NCI-H69 (cell line): ENCODE data around the gene CIAO3.
"Not testable (repeated sequence)": the region's sequence is repeated elsewhere in the genome, so short reads cannot be mapped to it uniquely, and the experiment has no call there.

ENCODE experiments used
- DNase-seq: peaks from one replicate; lab custom pipeline; 2025; lab: John Stamatoyannopoulos, UW

Gene CIAO3

DNA sequence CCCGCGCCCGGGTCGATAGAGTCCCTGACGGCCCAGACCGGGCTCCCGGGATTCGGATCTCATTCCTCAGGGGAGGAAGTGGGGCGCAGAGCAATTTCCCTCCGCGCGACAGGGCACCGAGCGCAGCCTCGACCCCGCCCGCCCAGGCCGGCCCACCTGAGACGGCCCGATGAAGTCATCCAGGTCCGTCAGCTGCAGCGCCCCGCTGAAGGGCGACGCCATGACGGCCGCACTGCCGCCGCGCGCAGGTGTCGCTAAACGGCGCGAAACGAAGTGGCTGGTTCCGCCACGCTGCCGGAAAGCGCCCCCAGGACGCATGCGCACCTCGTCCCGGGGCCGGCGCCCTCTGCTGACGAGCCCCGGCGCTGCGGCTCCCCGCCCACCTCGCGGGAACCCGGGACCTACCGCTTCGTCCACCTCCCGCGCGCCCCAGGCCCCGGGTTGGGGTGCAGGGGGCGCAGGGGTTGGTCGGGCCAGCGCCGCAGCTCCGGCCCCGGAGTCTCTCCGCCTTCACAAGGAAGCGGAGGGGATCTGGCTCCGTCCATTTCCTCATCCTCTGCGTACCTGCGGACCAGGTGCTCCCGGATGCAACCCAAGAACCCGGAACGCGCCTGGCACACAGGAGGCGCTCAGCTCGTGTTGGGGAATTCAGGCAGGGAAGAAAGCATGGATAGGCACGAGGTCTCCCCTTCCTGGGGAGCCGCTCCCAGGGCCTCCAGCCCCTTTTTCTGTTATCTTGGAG is at the start of gene CIAO3:
Gene CIAO3, minus strand, starts transcription at position 234 of the 742 bp plus-strand sequence. Its CDS starts 12 bp downstream, at position 222.
- DNase-seq = peak; percentile 97

DNA sequence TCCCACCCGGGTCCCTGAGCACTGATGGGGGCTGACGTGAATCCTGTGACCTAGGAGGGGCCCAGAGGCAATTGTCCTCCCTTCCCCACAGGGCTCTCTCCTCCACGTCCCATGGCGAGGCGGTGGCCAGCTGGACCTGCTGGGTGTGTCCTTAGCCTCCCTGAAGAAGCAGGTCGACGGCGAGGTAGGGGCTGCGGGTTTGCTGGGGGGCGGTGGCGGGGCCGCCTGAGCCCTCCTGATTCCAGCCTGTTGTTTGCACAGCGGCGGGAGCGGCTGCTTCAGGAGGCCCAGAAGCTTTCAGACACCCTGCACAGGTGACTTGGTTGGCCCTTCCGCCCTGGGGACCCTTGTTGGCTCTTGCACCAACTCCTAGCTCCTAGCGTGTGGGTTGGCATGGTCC is 49.3 kb upstream of the CIAO3 start:
- DNase-seq = no peak

DNA sequence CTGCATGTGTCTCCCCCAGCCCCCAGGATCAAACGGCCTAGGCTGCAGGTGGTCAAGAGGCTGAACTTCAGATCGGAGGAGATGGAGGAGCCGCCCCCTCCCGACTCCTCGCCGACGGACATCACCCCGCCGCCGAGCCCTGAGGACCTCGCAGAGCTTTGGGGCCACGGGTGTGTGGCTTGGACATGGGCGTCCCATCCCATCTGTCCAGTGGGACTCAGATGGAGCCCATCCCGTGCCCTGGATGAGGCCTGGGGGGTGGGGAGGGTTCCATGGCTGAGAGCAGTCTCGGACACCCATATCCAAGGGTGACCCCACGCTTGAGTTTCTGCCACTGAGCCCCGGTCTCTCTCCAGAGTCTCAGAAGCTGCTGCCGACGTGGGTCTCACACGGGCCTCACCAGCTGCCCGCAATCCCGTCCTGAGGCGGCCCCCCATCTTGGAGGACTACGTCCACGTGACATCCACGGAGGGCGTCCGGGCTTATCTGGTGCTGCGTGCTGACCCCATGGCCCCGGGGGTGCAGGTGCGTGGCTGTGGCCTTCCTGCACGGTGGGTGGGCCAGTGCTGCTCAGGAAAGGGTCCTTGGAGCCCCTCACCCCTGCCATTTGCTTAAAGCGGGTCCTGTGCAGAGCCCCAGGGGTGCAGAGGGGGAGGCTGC is 48.5 kb upstream of the CIAO3 start:
- no peak for DNase-seq

DNA sequence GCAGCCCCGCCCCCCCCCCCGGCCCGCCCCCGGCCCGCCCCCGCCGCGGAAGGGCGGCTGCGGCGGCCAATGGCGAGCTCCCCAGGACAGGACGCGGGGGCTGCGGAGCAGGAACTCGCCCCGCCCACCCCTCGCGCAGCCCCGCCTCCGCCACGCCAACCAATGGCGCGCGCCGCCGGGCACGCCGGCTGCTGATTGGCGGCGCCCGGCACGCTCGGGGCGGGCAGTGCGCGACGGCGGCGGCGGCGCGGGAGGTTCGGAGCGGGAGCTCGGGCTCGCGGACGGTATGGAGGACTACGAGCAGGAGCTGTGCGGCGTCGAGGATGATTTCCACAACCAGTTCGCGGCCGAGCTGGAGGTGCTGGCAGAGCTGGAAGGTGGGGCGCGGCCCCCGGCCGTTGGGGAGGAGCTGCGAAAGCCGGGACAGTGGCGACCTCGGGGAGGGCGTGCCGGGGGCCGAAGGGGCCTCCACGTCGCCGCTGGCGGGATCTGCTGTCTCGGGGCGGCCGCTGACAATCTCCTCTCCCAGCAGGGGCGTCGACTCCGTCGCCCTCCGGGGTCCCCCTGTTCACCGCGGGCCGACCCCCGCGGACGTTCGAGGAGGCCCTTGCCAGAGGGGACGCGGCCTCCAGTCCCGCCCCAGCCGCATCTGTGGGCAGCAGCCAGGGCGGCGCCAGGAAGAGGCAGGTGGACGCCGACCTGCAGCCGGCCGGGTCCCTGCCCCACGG is 47.8 kb upstream of the CIAO3 start, which contains the start of gene CHTF18:
Gene CHTF18, plus strand, starts transcription at position 222 of the 728 bp plus-strand sequence. Its CDS starts 65 bp downstream, at position 287.
- peak; percentile 97 for DNase-seq

DNA sequence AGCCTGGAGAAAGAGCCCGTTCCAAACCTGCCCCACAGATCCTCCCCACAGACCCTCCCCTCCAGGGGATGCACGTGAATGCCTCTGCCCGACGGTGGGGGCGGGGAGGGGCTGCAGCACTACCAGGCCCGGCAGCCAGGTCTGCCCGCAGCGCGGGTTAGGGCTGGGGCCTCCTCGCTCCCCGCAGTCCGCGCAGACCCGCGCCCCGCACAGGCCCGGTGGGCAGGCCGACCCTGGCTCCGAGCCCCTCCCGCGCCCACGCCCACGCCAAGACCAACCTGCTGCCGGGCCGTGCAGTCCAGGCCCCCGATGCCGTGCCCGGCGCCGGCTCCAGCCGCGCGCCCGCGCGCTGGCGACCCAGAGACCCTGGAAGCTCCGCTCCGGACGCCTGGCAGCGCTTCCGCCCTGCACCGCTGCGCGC is 47.2 kb upstream of the CIAO3 start, which contains the start of gene RPUSD1:
Gene RPUSD1, minus strand, starts transcription at position 404 of the 421 bp plus-strand sequence. CDS start 644 bp downstream, outside the sequence.
- peak; percentile 58 for DNase-seq

DNA sequence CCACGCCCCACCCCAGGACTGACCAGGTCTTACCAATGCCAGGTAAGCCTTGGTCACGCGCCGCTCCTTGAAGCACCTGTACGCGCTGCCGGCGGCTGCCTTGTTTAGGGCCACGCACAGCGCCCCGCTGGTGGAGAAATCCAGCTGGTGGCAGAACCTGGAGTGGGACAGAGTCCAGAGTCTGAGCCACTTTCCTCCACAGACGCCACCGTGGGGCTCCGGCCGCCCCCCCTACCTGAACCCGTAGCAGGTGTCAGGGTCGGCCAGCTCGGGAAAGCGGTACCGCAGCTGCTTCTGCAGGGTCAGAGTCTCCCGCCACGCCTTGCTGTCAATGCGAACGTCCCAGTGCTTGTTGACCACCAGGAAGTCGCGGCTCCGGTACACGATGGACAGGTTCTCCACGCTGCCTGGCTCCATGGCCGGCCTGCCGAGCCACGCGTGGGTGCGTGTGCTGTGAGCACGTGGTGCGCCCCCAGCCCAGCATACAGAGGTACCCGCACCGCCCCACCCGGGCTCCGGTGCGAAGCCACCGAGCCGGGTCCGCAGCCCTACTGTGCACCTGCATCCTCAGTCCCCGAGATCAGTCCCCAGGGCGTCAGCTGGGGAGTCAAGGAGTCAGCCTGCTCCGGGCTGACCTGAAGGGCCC is 46.6 kb upstream of the CIAO3 start:
- no peak for DNase-seq

DNA sequence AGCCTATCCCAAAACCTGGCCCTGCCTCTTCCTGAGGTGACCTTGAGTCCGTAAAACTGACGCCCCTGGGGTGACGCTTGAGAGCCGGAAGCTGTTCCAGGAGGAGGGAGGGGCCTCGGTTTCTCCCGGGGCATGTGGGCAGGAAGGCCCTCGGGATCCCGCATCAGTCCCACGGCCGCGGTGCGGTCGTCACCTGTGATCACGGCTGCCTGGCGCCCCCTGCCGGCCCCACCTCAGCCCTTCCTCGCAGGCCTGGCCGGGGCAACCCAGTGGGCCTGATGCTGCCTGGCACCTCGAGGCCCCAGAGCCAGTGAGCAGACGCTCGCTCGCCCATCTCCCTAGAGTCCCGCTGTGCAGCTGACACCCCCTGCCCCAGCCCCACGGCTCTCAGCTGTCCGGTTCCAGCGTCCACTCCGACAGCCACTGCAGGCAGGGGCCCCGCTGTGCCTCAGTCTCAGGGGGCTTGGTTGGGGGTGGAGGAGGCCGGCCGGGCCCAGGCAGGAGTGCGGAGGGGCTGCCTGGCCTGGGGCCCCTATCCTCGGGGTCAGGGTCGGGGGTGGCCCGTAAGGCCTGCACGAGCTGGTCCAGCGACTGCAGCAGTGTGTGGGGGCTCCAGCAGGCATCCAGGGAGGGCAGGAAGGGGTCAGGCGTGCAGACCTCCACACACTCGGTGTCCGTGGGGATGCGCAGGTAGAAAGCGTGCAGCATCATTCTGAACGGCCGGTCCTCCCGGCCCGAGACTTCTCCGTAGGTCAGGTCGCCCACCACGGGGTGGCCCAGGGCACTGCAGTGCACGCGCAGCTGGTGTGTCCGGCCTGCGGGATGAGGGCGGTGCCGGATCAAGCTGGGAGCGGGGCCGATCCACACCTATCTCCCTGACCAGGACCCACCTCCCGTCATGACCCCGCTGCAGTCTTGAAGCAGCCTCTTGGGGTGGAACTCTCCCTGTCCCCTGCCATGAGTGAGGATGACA is 45.1 kb upstream of the CIAO3 start:
- peak; percentile 37 for DNase-seq

DNA sequence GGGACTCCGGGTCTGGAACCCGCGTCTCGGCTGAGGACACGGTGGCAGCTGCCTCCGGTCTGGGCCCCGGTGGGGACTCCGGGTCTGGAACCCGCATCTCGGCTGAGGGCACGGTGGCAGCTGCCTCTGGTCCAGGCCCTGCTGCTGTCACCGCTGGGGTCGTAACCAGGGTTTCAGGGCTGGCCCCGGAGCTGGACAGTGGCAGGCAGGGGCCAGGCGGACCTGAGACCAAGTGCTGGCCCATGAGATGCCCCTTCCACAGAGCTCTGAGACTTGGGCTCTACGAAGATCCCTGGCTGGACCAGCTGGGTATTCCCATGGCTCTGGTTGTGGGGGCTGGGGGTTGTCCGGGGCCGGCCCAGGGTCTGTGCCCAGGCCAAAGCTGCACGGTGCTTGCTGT is 43.6 kb upstream of the CIAO3 start:
- no peak for DNase-seq

DNA sequence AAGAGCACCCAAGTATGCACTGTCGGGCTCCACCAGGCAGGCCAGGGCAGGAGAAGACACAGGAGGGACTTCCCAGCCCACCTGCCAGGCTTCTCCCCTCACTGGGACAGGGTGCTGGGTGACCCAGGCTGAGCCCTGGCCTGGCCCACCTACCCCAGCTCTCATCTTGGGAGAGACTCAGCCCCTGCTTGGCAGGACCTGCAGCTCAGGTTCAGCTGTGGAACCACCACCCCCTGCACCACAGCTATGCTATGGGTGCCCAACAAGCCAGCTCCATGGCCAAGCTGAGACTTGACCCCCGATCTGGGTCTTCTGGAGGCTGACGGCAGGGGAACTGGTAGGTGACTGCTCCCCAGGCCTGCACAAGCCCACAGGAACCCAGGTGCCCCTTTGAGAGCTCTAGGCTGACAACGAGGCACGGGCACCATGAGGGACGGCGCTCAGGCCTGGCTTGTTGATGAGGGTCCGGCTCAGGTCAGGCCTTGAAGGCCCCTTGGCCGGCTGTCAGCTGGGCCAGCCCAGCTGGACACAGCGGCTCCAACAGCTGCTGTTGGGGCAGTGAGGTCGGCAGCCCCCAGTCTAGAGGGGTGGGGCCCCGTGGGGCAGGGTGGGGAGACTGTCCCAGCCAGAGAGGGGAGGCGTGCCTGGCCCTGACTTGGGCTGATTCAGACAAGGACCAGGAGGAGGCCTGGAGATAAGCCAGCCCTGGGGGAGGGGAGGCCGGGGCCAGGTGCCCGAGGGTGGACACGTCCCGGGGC is 42.8 kb upstream of the CIAO3 start:
- DNase-seq = no peak

DNA sequence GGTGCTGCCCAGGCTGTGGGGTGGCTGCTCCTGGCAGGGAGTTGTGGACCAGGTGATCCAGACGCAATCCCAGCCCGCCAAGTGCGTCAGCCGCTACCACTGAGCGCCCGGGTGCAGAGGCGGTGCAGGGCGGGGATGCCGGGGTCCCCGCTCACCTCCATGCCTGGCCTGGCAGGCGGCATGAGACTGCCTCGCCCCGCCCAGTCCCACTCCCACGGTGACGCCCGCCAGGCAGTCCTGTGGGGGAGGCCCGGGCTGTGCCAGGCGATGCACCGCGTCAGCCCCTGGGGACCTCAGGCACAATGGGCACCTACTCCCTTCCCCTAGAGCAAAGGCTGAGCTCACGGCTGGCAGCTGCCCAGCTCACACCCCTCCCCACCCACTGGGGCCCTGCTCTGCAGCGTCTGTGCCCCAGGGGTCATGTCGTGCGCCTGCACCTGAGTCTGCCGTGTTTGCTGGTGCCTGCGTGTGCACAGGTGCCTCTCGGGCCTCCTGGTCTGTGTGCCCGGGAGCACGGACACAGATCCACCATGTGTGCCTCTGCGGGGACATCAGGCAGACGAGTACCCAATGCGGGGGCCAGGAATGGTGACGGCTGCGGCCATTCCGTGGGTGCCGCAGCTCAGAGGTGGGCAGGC is 42.1 kb upstream of the CIAO3 start:
- DNase-seq = peak; percentile 97

DNA sequence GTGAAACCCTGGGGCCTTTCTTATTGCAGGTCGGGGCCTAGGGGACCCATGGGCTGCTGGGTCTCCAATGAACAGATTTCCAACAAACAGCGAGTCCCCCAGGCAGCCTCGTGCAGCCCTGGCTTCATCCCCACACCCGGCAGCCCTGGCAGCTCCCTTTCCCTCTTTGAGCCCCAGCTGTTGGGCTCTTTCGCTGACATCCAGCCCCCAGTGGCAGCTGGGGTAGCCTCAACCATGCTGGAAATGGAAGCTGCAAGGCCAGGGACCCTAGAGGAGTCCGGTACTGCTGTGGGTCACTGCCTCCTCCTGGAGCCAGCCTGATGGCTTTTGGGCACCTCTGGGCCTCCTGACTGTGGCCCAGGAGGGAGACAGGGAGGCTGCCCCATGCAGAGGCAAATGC is 41.5 kb upstream of the CIAO3 start:
- DNase-seq = peak; percentile 58

DNA sequence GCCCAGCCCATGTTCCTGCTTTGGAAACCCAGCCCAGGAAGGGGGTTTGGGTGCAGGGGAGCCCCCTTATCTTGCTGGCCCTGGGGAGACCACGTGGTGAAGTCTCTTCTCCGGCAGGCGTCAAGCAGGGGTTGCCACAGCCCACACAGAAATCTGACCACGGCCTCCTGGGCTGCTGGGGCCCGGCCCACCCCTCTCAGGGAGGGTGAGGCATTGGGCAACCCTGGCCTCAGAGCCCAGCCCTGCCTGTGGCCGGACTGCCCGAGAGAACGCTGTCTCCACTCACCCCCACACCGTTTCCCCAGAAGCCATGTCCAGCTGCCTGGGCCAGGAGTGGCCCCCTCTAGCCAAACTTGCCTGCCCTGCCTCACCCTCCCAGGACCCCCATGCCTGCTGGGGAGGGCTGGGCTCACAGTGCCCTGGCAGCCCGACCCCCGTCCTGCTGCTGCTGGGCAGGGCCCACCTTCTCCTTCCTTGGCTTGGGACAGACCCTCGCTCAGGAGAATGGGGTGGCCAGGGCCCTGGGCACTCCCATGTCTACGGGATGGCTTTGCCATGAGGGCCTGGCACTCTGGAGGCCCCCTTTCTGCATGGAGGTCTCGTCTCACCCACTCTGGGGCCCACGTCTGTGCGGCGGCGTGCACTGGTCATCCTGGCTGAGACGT is 40.7 kb upstream of the CIAO3 start:
- no peak for DNase-seq

DNA sequence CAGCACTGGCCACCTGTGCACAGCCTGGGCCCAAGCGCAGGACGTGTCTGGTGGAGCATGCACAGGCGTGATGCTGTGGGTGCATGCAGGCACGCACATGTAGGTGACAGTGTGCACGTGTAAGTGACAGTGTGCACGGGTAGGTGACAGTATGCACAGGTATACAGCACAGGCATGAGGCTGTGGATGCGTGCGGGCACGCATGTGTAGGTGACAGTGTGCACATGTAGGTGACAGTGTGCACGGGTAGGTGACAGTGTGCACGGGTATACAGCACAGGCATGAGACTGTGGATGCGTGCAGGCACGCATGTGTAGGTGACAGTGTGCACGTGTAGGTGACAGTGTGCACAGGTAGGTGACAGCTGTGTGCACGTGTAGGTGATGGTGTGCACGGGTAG is 39.5 kb upstream of the CIAO3 start:
- DNase-seq = no peak

DNA sequence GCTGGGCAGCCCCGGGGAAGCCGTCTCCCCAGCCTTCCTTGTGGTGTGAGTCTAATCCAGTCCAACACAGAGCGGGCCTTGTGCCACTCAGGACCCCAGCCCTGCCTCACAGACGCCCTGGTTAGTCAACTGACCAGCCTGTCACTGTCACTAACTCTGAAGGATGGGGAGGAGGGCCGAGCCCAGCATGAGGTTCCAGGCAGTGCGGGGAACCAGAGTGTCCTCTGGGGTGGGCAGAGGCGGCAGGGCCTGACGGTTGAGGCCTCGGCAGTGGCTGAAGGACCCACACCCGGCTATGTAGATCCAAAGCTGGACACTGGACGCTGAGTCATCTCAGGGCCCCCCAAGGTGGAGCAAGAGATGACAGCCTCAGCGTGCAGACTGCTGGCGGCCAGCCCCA is 38.8 kb upstream of the CIAO3 start:
- DNase-seq = no peak

DNA sequence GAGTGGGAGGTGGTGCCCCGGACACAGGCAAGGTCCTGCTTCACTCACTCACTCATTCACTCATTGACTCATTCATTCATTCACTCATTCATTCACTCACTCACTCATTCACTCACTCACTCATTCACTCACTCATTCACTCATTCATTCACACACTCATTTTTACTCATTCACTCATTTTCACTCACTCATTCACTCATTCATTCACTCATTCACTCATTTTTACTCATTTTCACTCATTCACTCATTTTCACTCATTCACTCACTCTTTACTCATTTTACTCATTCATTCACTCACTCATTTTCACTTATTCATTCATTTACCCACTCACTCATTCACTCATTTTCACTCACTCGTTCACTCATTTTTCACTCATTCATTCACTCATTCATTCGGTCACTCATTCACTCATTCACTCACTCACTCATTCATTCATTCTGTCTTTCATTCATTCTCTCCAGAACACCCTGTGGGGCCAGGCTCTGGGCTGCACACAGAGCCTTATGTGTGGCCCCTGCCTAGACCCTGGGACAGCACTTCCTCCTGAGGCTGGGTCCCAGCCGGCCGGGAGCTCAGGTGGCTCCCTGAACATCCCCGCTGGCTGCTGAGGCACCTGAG is 38.2 kb upstream of the CIAO3 start:
- no peak for DNase-seq

DNA sequence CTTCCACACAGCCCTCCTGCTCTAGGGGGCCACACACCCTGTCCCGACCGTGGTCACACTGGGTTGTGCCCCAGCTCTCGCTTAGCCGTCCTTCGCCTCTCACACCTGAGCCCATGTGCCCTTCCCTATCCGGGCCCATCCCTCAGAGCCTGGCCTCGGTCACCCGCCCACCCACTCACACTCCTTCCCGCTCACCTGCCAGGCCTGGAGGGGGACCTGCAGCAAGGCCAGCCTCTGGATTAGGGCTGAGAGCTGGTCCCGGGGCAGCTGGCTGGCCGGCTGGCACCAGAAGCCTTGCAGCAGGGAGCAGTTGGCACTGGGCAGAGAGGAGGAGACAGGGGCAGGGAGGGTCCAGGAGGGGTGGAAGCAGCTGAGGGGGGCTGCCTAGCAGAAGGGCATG is 37.6 kb upstream of the CIAO3 start:
- DNase-seq = no peak

DNA sequence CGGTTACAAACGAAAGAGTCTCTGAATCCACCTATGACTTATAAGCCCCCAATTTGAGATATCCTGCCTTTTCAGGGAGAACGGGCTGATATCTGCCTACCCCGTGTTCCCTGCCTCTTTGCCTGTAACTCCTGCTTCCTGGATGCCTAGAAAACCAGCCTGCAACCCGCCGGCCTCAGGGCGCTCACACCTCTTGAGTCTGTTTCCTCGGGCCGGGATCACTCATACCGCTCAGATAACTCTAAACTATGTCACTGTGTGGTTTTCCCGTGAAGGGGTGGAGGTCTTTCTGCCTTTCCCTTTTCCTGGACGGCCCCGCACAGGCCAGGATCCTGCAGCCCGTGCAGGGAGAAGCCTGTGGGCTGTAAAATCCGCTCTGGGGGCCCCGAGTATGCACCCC is 37.0 kb upstream of the CIAO3 start:
- no peak for DNase-seq

DNA sequence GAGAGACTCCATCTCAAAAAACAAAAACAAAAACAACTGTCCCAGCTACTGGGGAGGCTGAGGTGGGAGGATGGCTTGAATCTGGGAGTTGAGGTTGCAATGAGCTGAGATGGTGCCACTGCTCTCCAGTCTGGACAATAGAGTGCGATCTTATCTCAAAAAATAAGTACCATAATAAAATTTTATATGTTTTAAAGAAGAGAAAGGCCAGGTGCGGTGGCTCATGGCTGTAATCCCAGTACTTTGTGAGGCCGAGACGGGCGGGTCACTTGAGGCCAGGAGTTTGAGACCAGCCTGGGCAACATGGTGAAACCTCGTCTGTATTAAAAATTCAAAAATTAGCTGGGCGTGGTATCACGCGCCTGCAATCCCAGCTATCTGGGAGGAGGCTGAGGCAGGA is 36.0 kb upstream of the CIAO3 start:
- no peak for DNase-seq

DNA sequence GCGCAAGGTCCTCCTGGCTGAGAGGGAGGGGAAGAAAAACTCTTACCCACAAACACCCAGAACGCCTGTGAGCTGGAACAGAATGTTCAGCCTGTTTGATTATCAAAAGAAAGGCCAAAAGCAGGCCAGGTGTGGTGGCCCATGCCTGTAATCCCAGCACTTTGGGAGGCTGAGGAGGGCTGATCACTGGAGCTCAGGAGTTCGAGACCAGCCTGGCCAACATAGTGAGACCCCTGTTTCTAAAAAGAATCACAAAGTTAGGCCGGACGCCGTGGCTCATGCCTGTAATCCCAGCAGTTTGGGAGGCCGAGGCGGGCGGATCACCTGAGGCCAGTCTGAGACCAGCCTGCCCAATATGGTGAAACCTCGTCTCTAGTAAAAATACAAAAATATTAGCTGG is 35.5 kb upstream of the CIAO3 start:
- DNase-seq = not testable (repeated sequence)
